SU-DHL-6 (cell line): Measurements from ENCODE around the gene TMEM213.

Experiments used
- H2AFZ ChIP-seq: fragments of 200-600 bp; sonication (generic); 2 replicates; pipeline ENCODE4 v1.6.1; 2014; ENCODE audit warnings: low read depth, mild to moderate bottlenecking, moderate library complexity, mixed read lengths, antibody characterized with exemption, low read length; ENCODE audit not compliant: severe bottlenecking
- H3F3A ChIP-seq: fragments of 200-600 bp; shearing (Covaris generic); 2 replicates; pipeline ENCODE4 v1.6.0; 2016; ENCODE audit warnings: antibody characterized with exemption, mild to moderate bottlenecking; ENCODE audit not compliant: insufficient read depth
- H3K27ac ChIP-seq: fragments of 200-600 bp; sonication (generic); 2 replicates; pipeline ENCODE4 v1.5.1; 2016; ENCODE audit warnings: low read depth, mild to moderate bottlenecking, low read length, moderate library complexity, mixed read lengths
- H3K27me3 ChIP-seq: fragments of 200-600 bp; sonication (generic), shearing (Covaris generic); 2 replicates; pipeline ENCODE4 v1.6.0; 2014; ENCODE audit warnings: mild to moderate bottlenecking, low read length
- H3K36me3 ChIP-seq: fragments of 200-600 bp; sonication (generic); 2 replicates; pipeline ENCODE4 v1.6.1; 2014; ENCODE audit warnings: mild to moderate bottlenecking, low read length, mixed read lengths
- H3K4me2 ChIP-seq: fragments of 300-600, 200-600 bp; shearing (Covaris generic), sonication (generic); 2 replicates; pipeline ENCODE4 v1.6.0; 2014; ENCODE audit warnings: low read length, low read depth, mild to moderate bottlenecking; ENCODE audit not compliant: poor library complexity, severe bottlenecking
- H3K4me3 ChIP-seq: fragments of 200-600 bp; sonication (generic); 2 replicates; pipeline ENCODE4 v1.5.1; 2014; ENCODE audit warnings: antibody characterized with exemption, low read length, mild to moderate bottlenecking, mixed read lengths; ENCODE audit not compliant: insufficient read depth, poor library complexity, severe bottlenecking
- H3K79me2 ChIP-seq: fragments of 200-600 bp; sonication (generic); 2 replicates; pipeline ENCODE4 v1.6.1; 2014; ENCODE audit warnings: mild to moderate bottlenecking, low read length, moderate library complexity; ENCODE audit not compliant: insufficient read depth
- H3K9ac ChIP-seq: fragments of 200-600 bp; sonication (generic); 2 replicates; pipeline ENCODE4 v1.7.0; 2014; ENCODE audit warnings: mild to moderate bottlenecking, low read length
- H3K9me2 ChIP-seq: fragments of 200-600 bp; sonication (generic); replicated peaks from 2 replicates; pipeline ENCODE4 v1.6.1; 2014; ENCODE audit warnings: low read length; ENCODE audit not compliant: insufficient read depth
- H3K9me3 ChIP-seq: fragments of 200-600 bp; sonication (generic); 2 replicates; pipeline ENCODE4 v1.6.1; 2014; ENCODE audit warnings: low read length, mixed read lengths; ENCODE audit not compliant: insufficient read depth
- H4K20me1 ChIP-seq: fragments of 200-600 bp; sonication (generic); 2 replicates; pipeline ENCODE4 v1.6.1; 2014; ENCODE audit warnings: low read depth, mild to moderate bottlenecking, antibody characterized with exemption, low read length, moderate library complexity, mixed read lengths
- CTCF ChIP-seq: fragments of 200-600 bp; sonication (generic); IDR thresholded peaks from one replicate; pipeline ENCODE4 v1.5.1; 2017; ENCODE audit warnings: antibody characterized with exemption, mild to moderate bottlenecking, low read length, moderate library complexity; ENCODE audit not compliant: insufficient read depth, poor library complexity, severe bottlenecking
- EZH2phosphoT487 ChIP-seq: fragments of 200-600 bp; sonication (generic), shearing (Covaris generic); conservative IDR thresholded peaks from 2 replicates; pipeline ENCODE4 v1.6.1; 2018; ENCODE audit warnings: mild to moderate bottlenecking, antibody characterized with exemption, low read length, moderate library complexity, mixed read lengths

Gene TMEM213

GRCh38 chr7:138880881-138881578 lies 83.2 kb downstream of the TMEM213 start:
- no peak overlapping the region for H3K27ac ChIP-seq
- TF ChIP-seq CTCF, result no peak
- no peak for TF ChIP-seq EZH2phosphoT487
- H2AFZ ChIP-seq, result no peak overlapping the region
- no peak overlapping the region for H3K4me3 ChIP-seq
- no peak overlapping the region for H3K9ac ChIP-seq
- no peaks in the 10 kb centered on the region for H3K9me3 ChIP-seq
- H4K20me1 ChIP-seq, result no peaks in the 10 kb centered on the region
- no peak overlapping the region for H3K4me2 ChIP-seq
- H3K9me2 ChIP-seq, result no peaks in the 10 kb centered on the region
- no peaks in the 10 kb centered on the region for H3K36me3 ChIP-seq
- H3K79me2 ChIP-seq, result no peaks in the 10 kb centered on the region
- H3K27me3 ChIP-seq, result no peaks in the 10 kb centered on the region
- no peaks in the 10 kb centered on the region for H3F3A ChIP-seq

- Histone ChIP-seq H3K79me2 (no peaks in the 10 kb centered on the region), H3K4me2 (no peak overlapping the region), H3K9me3 (no peaks in the 10 kb centered on the region), H3K9me2 (no peaks in the 10 kb centered on the region), H3K27ac (no peak overlapping the region), H3F3A (no peaks in the 10 kb centered on the region), H3K36me3 (no peaks in the 10 kb centered on the region), H3K27me3 (no peaks in the 10 kb centered on the region), H3K4me3 (no peak overlapping the region), H4K20me1 (no peaks in the 10 kb centered on the region), H2AFZ (no peak overlapping the region), H3K9ac (no peak overlapping the region)
- TF ChIP-seq CTCF (no peak), EZH2phosphoT487 (no peak)
These were observed 83.9 kb downstream of the TMEM213 start for GRCh38 chr7:138881579-138882188.

DNA sequence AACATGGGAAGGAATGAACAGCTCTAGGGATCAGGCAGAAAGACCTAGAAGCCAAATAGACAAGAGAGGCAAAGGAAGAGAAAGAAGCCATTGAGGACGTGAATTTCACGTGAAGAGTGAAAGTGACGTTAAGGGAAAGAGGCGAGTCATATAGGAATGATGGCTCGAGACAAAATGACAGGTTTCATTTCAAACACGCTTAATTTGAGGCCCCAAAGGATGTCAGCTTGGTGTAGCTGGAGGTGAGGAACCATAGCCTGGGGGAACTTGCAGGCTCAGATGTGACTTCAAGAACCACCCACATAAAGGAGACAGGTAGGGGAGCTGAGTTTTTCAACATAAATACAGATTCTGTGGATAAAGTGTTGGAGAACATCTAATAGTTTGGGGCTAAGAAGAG lies 84.5 kb downstream of the TMEM213 start:
- Histone ChIP-seq H3K9ac (no peak overlapping the region), H3K4me3 (no peak overlapping the region), H2AFZ (no peak overlapping the region), H3K79me2 (no peaks in the 10 kb centered on the region), H3K9me2 (no peaks in the 10 kb centered on the region), H3K27me3 (no peaks in the 10 kb centered on the region), H3K27ac (no peak overlapping the region), H3F3A (no peaks in the 10 kb centered on the region), H3K9me3 (no peaks in the 10 kb centered on the region), H3K36me3 (no peaks in the 10 kb centered on the region), H4K20me1 (no peaks in the 10 kb centered on the region), H3K4me2 (no peak overlapping the region)
- TF ChIP-seq EZH2phosphoT487 (no peak), CTCF (no peak)
